Stimulated activated CD4-positive, alpha-beta T cell treated with anti-CD3 and anti-CD28 coated beads, Interleukin-4, amount 100 ng/mL, for 24 hours (primary cell): ENCODE data around the gene FBN1.

ENCODE experiments used
- DNase-seq: peaks from one replicate; pipeline ENCODE4 v3.0.0-alpha.2; 2020

The FBN1 gene

DNA sequence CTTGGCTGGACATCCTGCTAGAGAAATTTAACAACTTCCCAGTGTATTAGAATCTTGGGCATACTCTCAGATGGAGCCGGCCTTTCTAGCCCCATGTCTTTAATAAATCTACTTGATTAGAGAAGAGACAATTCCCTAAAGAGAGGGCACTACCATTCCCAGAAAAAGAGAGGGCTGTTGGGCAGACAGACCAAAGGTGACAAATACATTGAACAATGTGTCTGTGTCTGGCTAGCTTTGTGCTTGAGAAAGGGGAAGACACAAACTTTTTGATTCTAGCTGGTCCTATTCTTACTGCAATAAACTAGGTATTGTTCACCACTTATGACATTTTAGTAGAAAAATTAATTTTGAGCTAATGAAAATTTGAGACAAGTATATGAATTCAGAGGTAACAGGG, 256.6 kb downstream of the FBN1 start:
- DNase-seq: no peak

- DNase-seq: no peak
These were observed 257.3 kb downstream of the FBN1 start for GRCh38 chr15:48388016-48388851.

DNA sequence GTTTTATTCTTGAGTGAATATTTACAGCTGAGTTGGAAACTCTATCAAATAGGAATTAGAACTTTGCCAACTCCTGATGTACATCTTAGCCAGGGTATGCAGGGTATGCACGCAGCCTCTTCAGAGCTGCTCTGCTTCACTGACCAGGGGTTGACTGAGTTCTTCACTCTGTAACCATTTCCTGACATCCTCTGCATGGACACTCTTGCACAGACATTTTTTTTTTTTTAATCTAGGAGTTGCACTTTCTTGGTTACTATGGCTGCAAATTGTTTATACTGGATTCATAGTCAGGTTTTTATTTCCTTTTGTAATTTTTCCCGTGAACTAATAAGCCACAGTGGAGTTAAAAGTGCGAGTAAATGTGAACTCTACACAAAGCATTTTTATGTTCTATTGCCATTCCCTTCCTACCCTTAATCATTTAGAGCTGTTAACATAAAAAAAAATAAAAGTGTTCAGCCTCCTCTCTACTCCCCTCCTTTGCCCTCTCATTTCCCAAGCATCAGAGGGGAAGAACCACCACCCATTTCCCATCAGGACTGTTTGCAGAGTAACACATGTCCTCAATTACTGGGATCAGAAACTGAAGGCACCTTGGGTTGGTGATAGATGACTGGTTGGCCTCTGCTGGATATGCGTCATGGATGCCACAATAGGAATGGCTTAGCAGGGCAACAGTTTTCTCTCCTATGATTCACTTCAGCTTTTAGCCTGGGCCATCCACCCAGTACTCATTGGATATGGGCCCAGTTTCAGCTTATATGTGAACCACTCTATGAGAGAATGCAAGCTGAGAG, 260.3 kb downstream of the FBN1 start:
- DNase-seq: no peak

DNA sequence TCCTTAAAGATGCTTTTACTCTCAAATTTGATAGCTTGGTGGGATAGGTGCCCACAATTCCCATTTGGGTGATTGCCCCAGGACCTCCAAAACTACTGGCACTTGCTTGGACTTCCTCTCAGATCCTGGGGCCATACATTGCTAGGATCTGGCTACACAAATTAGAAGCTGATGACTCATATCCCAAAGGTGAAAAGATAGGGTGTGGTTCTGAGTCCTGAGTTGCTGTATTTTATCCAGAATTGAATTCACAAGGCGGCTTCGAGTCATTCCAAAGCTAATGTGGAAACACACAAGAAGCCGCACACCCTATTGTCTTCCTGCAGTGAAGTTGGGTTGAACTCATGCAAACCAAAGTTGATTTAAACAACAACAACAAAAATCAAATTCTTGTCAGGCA, 260.9 kb downstream of the FBN1 start:
- DNase-seq: no peak

GRCh38 chr15:48383031-48383430, 262.5 kb downstream of the FBN1 start:
- DNase-seq: no peak

GRCh38 chr15:48381861-48382260, 263.6 kb downstream of the FBN1 start:
- no peak for DNase-seq

DNA sequence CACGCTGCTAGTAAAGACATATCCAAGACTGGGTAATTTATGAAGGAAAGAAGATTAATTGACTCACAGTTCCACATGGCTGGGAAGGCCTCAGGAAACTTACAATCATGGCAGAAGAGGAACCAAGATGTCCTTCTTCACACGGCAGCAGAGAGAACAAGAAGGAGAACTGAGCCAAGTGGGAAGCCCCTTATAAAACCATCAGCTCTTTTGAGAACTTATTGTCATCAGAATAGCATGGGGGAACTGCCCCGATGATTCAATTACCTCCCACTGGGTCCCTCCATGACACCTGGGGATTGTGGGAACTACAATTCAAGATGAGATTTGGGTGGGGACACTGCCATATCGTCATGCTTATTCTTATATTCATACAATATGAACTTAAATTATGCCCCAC, 265.3 kb downstream of the FBN1 start:
- no peak for DNase-seq

- DNase-seq: no peak
These were observed 269.7 kb downstream of the FBN1 start for GRCh38 chr15:48375767-48376166.

DNA sequence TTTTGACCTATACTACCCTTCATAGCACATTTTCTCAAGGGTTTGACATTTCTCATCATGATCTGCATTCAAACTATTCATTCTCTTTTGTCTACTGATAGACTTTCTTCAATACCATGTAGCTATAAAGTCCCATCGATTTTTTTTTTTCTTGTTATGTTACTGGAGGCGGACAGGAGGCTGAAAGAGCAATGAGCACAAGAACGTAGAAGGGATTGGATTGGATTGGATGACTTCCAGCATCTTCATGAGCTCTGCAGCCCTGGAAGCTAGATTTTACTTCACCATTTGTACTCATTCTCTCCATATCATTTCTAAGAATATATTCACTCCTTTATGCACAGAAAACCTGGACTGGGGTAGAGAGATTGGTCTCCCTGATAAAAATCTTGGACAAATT, 271.0 kb downstream of the FBN1 start:
- no peak for DNase-seq

DNA sequence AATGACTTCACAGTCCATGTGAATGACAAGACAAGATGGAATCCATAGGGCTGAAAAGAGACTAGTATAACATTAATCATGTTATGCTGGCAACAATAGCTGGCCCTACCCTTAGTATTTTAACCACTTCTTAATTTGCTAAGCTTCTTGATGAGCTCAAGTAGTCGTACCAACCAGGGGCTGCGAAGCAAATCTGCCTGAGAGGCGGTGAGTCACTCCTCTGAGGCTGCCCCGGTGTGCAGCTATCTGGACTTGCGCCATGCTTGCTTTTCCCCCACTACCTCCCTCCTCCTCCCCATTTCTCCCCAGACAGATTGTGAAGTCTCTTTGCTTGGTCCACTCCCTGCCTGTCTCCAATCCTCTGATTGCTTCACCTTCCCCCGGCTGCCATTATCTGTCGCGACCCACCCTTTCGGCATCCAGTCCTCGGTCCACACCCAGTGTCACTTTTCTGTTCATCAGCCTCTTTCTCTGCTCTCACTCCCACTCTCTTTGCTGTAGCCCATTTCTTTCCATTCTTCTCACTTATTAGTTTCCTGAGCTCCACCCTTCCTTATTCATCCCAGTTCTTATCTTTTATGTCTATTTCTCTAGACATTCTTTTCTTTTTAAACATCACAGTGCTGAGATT, 271.6 kb downstream of the FBN1 start:
- DNase-seq: no peak

DNA sequence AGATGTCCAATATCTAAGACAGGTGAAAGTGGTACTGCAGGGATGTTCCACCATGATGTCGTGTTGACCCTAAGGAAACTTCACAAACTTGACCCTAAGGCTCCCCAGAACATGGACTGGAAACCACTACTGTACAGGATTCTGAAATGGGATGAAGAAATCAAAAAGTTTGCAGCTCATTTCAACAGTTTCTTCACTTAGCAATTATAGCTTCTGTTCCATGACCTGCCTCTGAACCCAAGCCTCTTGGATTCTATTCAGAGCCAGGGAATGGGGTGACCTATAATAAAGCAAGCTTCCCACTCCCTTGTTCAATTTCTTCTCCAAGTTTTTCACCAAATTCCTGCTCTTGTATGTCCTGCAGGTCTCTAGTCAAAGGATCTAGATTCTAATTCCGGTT, 273.5 kb downstream of the FBN1 start:
- DNase-seq: no peak

- no peak for DNase-seq
These were observed 274.0 kb downstream of the FBN1 start for GRCh38 chr15:48371550-48371949.

- no peak for DNase-seq
These were observed 275.0 kb downstream of the FBN1 start for GRCh38 chr15:48370460-48370859.

DNA sequence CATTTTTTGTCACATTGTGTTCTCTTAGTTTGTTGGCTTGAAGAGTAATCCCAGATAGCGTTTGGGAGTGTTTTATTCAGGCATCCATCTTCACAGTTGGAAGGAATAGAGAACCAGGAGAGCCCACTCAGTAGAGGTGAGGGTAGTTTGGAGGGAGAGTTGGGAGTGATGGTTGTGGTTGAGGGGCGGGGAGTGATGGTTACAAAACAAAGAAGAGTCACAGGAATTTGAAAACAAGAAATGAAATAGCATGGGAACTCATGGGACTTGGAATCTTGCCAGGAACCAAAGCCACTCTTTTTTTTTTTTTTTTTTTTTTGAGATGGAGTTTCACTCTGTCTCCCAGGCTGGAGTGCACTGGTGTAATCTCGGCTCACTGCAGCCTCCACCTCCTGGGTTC, 278.0 kb downstream of the FBN1 start:
- no peak for DNase-seq

- no peak for DNase-seq
These were observed 278.8 kb downstream of the FBN1 start for GRCh38 chr15:48366584-48367312.

DNA sequence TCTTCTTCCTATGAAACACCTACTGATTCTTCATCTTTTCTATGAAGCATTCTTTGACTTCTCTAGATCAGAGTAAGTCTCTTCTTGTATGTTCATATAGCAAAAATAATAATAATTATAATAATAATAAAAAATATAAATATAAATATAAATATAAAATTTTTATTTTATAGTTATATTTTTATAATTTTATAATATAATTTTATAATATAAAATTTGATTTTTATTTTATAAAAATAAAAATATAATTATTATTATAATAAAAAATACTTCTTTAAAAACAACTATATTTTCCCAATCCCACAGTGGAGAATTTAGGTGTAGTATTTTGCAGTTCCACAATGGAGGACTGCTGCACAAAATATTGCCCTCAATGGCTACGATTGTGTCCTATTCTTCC, 279.9 kb downstream of the FBN1 start:
- DNase-seq: no peak

- no peak for DNase-seq
These were observed 282.0 kb downstream of the FBN1 start for GRCh38 chr15:48363474-48363873.

DNA sequence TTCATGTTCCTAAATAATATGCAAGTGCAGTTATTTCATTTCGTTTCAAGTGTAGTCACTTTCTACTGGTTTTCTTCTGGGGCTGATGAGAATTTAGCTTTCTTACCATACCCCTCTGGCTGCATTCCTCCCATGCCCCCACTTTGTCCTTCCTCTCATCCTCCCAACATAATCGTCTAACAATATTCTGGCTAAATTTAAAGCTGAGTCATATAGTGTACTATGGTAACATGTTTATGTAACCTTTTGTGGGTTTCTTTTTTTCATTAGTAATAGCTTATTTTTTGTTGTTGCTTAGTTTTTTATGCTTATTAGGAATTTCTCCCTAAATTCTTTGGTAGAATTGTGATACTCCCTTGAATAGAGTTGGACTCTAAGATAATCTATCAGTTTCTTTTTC, 283.8 kb downstream of the FBN1 start:
- DNase-seq: no peak

- no peak for DNase-seq
These were observed 284.7 kb downstream of the FBN1 start for GRCh38 chr15:48360841-48361240.
